Activated CD8-positive, alpha-beta memory T cell treated with anti-CD3 and anti-CD28 coated beads for 1 hour (primary cell): Measurements from ENCODE around the gene SALL1.

Source experiments
- DNase-seq, 2 donors: peaks; one replicate each; pipeline ENCODE4 v3.0.0-alpha.2; 2020; ENCODE audit warnings: low read depth in 1 of 2; ENCODE audit errors: extremely low read depth in 1 of 2

Gene SALL1

GRCh38 chr16:51143196-51143977 is 7.7 kb downstream of the SALL1 start:
- no peak for DNase-seq

- DNase-seq, result no peak
These were observed 9.5 kb downstream of the SALL1 start for GRCh38 chr16:51141541-51141940.

GRCh38 chr16:51141106-51141505 is 10.0 kb downstream of the SALL1 start:
- DNase-seq, result no peak

- DNase-seq, result no peak
These were observed 11.0 kb downstream of the SALL1 start for GRCh38 chr16:51140112-51140511.

GRCh38 chr16:51139568-51139967 is 11.5 kb downstream of the SALL1 start:
- no peak for DNase-seq

GRCh38 chr16:51138178-51138577 is 12.9 kb downstream of the SALL1 start:
- no peak for DNase-seq

GRCh38 chr16:51137097-51137496 is 14.0 kb downstream of the SALL1 start:
- DNase-seq, result no peak

- no peak for DNase-seq
These were observed 16.2 kb downstream of the SALL1 start for GRCh38 chr16:51134876-51135275.

GRCh38 chr16:51134269-51134812 is 16.7 kb downstream of the SALL1 start:
- DNase-seq, result no peak

- no peak for DNase-seq
These were observed 17.4 kb downstream of the SALL1 start for GRCh38 chr16:51133688-51134087.

GRCh38 chr16:51133183-51133582 is 17.9 kb downstream of the SALL1 start:
- DNase-seq, result no peak

GRCh38 chr16:51132490-51133115 is 18.5 kb downstream of the SALL1 start:
- DNase-seq, result no peak

- no peak for DNase-seq
These were observed 19.5 kb downstream of the SALL1 start for GRCh38 chr16:51131619-51132018.

- DNase-seq, result no peak
These were observed 22.0 kb downstream of the SALL1 start for GRCh38 chr16:51129105-51129504.

GRCh38 chr16:51125992-51126391 is 25.1 kb downstream of the SALL1 start:
- DNase-seq, result no peak

GRCh38 chr16:51124896-51125295 is 26.2 kb downstream of the SALL1 start:
- DNase-seq, result no peak

GRCh38 chr16:51121850-51122249 is 29.2 kb downstream of the SALL1 start:
- no peak for DNase-seq

- no peak for DNase-seq
These were observed 30.2 kb downstream of the SALL1 start for GRCh38 chr16:51120730-51121347.

- DNase-seq, result no peak
These were observed 30.9 kb downstream of the SALL1 start for GRCh38 chr16:51119973-51120729.

- DNase-seq, result no peak
These were observed 31.5 kb downstream of the SALL1 start for GRCh38 chr16:51119556-51119955.

- DNase-seq, result no peak
These were observed 34.7 kb downstream of the SALL1 start for GRCh38 chr16:51116353-51116752.
